Activated naive CD4-positive, alpha-beta T cell treated with anti-CD3 and anti-CD28 coated beads, Interleukin-2, amount 50 U/mL, for 72 hours (primary cell): Measurements from ENCODE around the gene MTFP1. TPM values are rescaled to one million over a fixed set of nuclear protein-coding genes. Genes with fewer than 3 reads are reported as not detected.
A peak's percentile ranks its signal among the peaks of the same experiment; 100 is the strongest.

ENCODE experiments used
- ATAC-seq, 2 donors: fragments of 150-1000 bp; cut with Tn5 transposase; 2 replicates each; pipeline ENCODE4 v1.10.0; 2021; ENCODE audit warnings: mild to moderate bottlenecking in 2 of 2, moderate library complexity in 2 of 2
- DNase-seq, 2 donors: peaks; one replicate each; pipeline ENCODE4 v3.0.0; 2021 to 2022; ENCODE audit warnings: low spot score in 2 of 2
- H3K27ac Mint-ChIP-seq, 2 donors: one replicate each; pipeline ENCODE4 v1.8.0; 2022; ENCODE audit warnings: mild to moderate bottlenecking in 2 of 2, mixed read lengths in 2 of 2
- H3K36me3 Mint-ChIP-seq, 2 donors: one replicate each; pipeline ENCODE4 v1.8.0; 2022; ENCODE audit warnings: mixed read lengths in 2 of 2
- H3K9me3 Mint-ChIP-seq, 2 donors: one replicate each; pipeline ENCODE4 v1.8.0; 2022; ENCODE audit warnings: mixed read lengths in 2 of 2
- total RNA-seq, 2 donors: library from RNA; stranded (reverse); gene quantifications; one replicate each; pipeline ENCODE4 v1.2.3, GENCODE V29; 2022

The MTFP1 gene, protein sequence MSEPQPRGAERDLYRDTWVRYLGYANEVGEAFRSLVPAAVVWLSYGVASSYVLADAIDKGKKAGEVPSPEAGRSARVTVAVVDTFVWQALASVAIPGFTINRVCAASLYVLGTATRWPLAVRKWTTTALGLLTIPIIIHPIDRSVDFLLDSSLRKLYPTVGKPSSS
- 10 to 100 TPM; 17.9 to 68.3 TPM for total RNA-seq

DNA sequence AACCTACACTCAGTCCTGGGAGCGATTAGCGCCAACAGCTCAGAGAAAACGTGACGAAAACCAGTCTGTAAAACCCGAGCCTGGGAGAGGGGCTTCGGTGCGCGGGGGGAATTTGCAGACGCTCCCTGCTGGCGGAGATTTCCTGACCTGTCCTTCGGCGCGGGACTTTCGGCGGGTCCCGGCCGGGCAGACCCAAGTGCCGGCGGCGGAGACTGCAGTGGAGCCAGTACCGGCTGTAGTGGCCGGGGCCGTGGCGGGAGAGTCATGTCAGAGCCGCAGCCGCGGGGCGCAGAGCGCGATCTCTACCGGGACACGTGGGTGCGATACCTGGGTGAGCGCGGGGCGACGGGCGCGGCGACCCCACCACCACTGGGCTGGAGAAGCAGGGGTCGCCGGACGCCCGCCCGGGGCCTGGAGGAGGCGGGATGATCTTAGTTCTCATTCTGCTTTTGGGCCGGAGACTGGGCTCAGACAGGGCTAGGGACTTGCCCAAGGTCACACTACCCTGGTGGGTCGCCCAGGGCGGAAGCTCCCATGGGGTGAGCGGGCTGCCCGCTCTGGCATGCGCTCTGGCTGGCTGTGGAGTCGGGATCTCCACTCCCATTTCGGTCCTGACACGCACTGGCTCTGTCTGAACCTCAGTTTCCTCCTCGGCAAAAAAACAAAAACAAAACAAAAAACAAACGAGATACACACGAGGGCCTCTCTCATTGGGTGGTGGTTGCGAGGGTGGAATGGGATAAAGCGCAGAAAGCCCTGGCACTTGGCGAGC lies at the start of gene MTFP1:
Gene MTFP1 (plus strand): TSS at position 153 of the 772 bp plus-strand sequence. CDS start 112 bp downstream, at position 265.
- peaks cover 12 to 35% of the 10 kb centered on the region in 2 donors for H3K36me3 Mint-ChIP-seq
- ATAC-seq (peak in 1 of 2 donors; percentile 6), DNase-seq (peak; percentile 56 to 65)
- H3K9me3 Mint-ChIP-seq: no peaks in the 10 kb centered on the region
- peak within 1 kb of the TSS; percentile 95 to 97 for H3K27ac Mint-ChIP-seq

DNA sequence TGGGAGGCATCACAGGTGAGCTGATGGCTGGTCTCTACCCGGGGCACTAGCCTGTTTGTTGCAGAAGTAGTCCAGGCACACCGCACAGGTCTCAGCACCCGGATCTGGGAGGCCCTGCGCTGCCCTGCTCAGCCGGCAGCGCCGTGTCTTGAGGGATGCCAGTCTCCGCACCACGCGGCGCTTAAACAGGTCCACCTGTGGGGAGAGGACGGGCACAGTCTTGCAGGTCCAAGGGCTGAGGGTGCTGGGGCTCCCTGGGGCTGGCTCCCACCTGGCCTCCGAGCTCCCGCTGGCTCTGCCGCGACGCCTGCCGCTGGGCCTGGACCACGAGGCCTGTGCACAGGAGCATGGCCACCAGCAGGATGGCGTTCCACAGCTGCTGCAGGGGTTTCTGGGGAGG lies 45.6 kb upstream of the MTFP1 start:
- H3K27ac Mint-ChIP-seq: no peak overlapping the region
- no peaks in the 10 kb centered on the region for H3K36me3 Mint-ChIP-seq
- H3K9me3 Mint-ChIP-seq: no peaks in the 10 kb centered on the region
- ATAC-seq (no peak), DNase-seq (no peak)

DNA sequence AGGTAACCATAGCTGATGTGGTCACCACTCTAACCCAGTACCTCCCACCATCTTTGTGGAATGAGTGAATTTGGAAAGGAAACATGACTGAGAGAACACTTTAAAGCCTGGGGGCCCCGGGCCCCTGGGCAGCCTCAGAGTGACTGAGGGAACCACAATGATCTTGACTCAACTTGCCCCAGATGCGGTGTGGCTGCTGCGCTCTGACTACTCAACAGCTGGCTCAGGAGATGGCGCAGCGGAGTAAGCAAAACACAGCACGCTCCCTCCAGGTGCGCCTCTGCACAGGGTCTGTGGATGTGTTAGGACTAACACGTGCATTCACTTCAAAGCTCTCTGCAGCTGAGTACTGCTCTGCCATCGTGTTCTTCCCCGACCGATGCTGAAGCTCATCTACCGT lies 44.3 kb upstream of the MTFP1 start:
- ATAC-seq: peak; percentile 62 to 85
- no peak for DNase-seq
- no peaks in the 10 kb centered on the region for H3K9me3 Mint-ChIP-seq
- no peaks in the 10 kb centered on the region for H3K36me3 Mint-ChIP-seq
- H3K27ac Mint-ChIP-seq: peak overlapping the region; percentile 5 to 24

DNA sequence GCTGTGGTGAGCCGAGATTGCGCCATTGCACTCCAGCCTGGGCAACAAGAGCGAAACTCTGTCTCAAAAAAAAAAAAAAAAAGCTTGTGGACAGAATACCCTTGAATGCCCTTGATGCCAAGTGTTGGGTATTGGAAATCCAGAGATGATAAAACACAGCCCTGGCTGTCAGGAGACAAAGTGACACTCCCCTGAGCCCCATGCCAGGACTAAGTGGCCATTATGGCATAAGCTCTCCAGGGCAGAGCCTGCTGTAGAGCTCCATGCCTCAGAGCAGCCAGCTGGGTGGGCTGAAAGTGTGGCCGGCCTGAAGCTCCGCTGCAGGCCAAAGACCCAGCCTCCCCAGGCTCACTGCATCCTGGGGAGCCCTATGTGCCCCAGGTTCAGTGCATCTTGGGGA lies 43.2 kb upstream of the MTFP1 start:
- Mint-ChIP-seq H3K36me3 (no peaks in the 10 kb centered on the region), H3K9me3 (no peaks in the 10 kb centered on the region), H3K27ac (no peak overlapping the region)
- DNase-seq (no peak), ATAC-seq (no peak)

DNA sequence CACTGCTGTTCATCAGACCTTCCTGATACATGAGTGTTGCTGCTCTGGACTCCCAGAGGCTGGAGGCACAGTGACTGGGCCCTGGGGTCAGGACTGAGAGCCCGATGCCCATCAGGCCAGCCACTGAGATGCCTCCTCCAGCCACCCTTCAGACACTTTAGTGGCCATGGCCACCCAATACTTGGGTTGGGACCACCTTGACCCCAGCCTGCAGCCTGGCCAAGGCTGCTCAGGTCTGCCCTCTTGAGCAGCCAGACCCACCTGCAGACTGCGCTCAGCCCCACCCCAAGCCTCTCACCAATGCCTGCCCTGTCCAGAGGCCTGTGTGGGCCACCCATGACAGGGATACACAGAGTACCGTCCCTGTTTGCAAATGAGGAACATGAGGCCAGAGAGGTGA lies 42.5 kb upstream of the MTFP1 start:
- DNase-seq (no peak), ATAC-seq (no peak)
- H3K9me3 Mint-ChIP-seq: no peaks in the 10 kb centered on the region
- no peak overlapping the region for H3K27ac Mint-ChIP-seq
- H3K36me3 Mint-ChIP-seq: no peaks in the 10 kb centered on the region

DNA sequence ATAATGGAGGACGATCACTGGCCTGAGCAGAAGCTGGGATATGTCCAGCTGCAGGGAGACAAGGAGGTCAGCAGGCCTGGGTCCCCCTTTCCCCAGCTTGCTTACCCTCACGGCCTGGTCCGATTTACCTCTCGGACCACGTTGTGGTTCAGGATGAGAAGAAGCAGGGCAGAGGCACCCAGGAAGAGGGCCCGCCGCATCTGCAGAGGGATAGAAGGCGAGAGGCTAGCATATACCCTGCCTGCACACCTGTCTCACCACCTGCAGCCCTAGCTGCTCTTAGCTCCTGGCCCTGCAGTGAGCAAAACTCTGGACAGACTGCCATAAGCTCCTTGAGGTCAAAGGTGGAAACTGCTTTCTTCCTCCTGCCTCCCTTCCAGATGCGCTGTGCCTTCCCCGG lies 39.6 kb upstream of the MTFP1 start:
- Mint-ChIP-seq H3K27ac (no peak overlapping the region), H3K9me3 (no peaks in the 10 kb centered on the region), H3K36me3 (no peaks in the 10 kb centered on the region)
- no peak for ATAC-seq
- DNase-seq: no peak

DNA sequence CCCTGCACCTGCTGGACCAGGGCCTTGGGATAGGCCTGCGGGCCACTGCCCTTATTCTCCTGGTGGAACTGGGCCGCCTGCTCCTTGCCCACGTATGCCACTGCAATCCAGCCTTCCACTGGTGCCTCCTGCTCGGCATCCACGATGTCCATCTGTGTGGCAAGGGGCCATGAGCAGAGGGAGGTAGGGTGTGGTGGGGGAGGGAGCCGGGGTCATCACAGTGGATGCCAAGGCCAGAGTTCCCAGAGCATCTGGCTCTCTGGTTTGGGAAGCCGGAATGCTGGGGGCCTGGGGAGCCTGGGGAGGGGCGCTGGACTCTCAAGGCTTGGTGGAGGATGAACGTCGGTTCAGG lies 39.0 kb upstream of the MTFP1 start:
- Mint-ChIP-seq H3K27ac (peak overlapping the region in 1 of 2 donors; percentile 60), H3K36me3 (no peaks in the 10 kb centered on the region), H3K9me3 (no peaks in the 10 kb centered on the region)
- DNase-seq (no peak), ATAC-seq (no peak)

DNA sequence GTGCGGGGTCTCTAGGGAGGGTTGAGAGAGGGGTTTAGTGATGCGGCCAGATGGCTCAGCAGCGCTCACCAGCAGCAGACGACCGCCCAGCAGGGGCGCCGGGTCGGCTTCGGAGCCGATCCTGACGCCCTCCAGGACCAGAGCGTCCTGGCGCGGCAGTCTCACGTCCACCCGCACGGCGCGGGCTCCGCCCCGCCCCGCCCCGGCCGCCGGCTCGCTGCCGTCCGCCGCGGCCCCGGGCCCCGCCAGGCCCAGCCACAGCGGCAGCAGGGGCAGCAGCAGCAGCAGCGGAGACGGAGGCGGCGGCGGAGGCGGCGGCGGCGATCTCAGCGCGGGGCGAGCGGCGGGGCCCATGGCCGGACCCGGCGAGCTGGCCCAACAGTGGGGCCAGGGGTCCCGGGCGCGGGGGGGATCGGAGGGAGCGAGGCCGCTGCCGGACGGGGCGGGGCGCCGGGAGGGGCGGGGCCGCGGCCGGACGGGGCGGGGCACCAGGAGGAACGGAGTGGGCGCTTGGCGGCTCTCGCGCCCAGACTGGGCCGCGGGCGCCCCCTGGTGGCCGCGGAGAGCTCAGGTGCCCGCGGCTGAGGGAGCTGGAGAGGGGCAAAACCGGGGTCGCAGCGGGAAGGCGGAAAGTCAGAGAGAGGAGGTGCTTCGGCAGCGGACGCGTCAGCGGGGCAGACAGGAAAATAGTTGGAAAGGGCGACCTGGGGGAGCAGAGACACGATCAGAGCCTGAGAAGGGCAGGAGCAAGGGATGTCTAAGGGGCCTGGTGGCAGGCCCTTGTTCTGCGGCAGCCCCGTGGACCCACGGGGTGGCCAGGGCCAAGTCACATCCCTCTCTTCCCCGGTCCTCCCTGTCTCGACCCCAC lies 38.4 kb upstream of the MTFP1 start, which contains the start of gene RNF215:
Gene RNF215 (minus strand): TSS at position 452 of the 868 bp plus-strand sequence. CDS start 98 bp downstream, at position 354.
- peak; percentile 89 to 90 for DNase-seq
- no peaks in the 10 kb centered on the region for H3K9me3 Mint-ChIP-seq
- no peaks in the 10 kb centered on the region for H3K36me3 Mint-ChIP-seq
- peak within 1 kb of the TSS; percentile 57 to 60 for H3K27ac Mint-ChIP-seq
- ATAC-seq: peak; percentile 80 to 86

DNA sequence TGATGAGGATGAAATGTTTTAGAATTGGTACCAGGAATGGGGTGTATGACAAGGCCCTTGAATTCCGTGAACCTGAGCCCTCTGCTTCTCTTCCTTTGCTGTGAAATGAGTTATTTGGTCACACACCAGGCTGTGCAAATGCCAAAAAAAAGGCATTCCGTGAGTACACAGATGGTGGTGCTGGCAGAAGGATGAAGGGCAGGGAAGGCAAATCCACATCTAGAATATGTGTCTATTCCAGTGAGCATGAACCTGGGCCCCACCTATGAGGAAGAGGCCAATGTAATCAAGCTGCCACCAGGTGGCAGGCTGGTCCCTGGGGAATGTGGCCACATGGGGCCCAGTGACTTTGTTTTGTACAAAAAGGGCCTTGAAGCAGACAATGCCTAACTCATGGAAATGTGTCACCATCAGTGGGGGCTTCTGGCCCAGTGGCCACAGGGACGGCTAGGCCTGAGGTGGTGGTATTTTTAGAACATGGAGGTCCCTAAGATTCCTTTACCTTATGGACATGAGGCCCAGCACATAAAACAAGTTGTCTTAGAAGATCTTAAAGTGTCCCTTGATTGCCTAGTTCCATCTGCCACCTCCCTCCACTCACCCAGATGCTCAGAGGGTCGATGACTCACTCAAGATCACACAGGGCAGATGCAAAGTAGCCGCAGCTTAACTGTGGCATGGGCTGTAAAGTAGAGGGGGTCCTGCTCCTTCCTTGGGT lies 34.4 kb upstream of the MTFP1 start:
- Mint-ChIP-seq H3K9me3 (no peaks in the 10 kb centered on the region), H3K27ac (peak overlapping the region; percentile 50 to 84), H3K36me3 (no peaks in the 10 kb centered on the region)
- ATAC-seq: peak; percentile 66 to 69
- DNase-seq: peak; percentile 77 to 79

DNA sequence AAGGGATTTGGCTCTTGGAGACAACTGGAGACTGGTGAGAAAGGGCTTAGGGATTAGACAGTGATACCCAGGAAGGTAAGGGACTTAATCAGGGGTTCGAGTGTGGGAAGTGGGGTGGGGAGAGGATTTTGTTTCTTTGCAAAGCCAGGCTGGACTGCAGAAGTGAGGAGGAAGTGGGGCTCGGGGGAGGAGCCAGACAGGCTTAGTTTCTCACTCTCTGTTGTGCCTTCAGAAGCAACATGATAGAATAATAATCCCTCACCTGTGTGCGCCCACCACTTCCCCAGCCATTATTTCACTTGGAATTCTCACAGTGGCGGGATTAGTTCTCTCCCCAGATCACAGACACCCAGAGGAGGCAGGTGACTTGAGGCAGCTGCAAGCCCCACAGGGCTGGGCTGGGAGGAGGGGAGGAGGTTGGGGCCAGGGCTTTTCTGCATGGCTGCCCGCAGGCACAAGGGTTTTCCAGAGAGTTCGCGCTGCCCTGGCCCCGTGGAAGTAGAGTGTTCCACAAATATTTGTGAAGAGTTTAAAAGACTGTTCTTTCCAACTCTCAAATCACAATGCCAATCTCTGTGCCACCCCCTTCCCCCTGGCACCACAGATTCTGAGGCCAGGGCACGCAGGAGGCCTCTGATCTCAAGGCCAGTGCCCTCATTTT lies 32.8 kb upstream of the MTFP1 start:
- ATAC-seq: no peak
- H3K9me3 Mint-ChIP-seq: no peaks in the 10 kb centered on the region
- no peak overlapping the region for H3K27ac Mint-ChIP-seq
- no peak for DNase-seq
- no peaks in the 10 kb centered on the region for H3K36me3 Mint-ChIP-seq

DNA sequence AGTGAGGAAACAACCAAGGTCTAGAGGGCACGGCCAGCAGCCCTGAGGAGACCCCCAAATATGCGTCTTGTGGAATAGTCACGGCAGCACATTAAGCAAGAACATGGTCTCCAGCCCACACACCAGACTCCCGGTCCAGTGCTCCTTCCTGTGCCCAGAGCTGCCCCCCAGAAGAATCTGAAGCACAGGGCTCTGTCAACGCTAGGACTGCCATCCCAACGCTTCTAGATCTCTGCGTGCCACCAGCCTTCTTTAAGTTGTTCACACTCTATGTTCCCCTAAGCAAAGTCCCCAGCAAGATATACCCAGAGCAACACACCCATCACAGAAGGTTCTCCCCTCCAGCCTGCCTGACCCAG lies 32.3 kb upstream of the MTFP1 start:
- DNase-seq (no peak), ATAC-seq (no peak)
- H3K9me3 Mint-ChIP-seq: no peaks in the 10 kb centered on the region
- H3K27ac Mint-ChIP-seq: peak overlapping the region in 1 of 2 donors; percentile 59
- H3K36me3 Mint-ChIP-seq: no peaks in the 10 kb centered on the region

DNA sequence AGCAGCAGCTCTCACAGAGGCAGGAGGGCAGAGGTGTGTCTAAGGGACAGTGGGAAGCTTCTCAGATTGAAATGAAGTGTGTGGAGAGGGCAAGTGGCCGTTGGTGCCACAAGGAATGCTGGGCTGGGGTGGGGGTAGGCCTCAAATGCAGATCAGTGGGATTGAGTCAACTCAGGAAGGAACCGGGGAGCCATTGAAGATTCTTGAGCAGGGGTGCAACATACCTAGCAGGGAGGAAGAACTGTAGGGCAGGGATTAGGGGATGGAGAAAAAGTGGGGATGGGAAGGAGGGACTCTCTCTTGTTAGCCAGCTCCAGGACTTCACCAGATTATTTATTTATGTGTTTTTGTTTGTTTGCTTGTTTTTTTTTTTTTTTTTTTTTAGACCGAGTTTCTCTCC lies 31.7 kb upstream of the MTFP1 start:
- no peak for DNase-seq
- ATAC-seq: no peak
- Mint-ChIP-seq H3K9me3 (no peaks in the 10 kb centered on the region), H3K36me3 (peaks cover 0 to 2% of the 10 kb centered on the region in 2 donors), H3K27ac (peak overlapping the region; percentile 47 to 59)

DNA sequence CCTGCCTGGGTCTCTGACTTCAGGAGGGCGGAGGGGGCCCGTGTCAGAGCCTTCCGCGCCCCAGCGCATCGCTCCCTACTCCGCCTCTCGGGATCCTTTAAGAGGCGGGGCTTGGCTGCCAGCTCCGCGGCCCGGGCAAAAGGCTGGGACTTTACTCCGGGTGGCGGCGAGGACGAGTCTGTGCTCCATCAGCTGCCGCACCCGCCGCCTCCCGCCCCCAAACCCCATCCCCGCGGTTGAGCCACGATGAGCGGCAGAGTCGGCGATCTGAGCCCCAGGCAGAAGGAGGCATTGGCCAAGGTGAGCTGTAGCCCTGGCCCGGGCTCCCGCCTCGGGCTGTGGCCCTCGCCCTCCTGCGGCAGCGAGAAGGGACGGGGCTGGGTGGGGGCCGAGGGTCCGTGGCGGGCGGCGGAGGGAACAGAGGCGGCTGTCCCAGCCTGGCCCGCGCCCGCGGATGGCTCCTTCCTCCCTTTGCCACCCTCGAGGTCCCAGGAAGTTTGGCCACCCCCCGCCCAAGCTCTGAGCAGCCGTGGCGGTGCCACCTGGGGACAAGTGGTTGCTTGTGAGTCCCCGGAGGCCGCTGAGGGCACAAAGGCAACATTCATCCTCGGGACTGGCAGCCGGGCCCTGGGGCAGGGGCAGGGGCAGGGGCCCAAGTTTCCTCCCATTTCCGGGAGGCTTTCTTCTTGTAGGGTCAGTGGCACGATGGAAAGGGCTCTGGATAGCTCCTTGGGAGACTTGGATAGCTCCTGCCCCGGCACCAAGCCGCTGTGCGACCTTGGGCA lies 28.5 kb upstream of the MTFP1 start, which contains the start of gene SEC14L2:
Gene SEC14L2 (plus strand): TSS at position 148 of the 785 bp plus-strand sequence. CDS start 99 bp downstream, at position 247.
- Mint-ChIP-seq H3K9me3 (no peaks in the 10 kb centered on the region), H3K36me3 (peaks cover 0 to 5% of the 10 kb centered on the region in 2 donors), H3K27ac (peak within 1 kb of the TSS; percentile 72 to 82)
- peak; percentile 73 to 76 for DNase-seq
- peak; percentile 89 to 90 for ATAC-seq

DNA sequence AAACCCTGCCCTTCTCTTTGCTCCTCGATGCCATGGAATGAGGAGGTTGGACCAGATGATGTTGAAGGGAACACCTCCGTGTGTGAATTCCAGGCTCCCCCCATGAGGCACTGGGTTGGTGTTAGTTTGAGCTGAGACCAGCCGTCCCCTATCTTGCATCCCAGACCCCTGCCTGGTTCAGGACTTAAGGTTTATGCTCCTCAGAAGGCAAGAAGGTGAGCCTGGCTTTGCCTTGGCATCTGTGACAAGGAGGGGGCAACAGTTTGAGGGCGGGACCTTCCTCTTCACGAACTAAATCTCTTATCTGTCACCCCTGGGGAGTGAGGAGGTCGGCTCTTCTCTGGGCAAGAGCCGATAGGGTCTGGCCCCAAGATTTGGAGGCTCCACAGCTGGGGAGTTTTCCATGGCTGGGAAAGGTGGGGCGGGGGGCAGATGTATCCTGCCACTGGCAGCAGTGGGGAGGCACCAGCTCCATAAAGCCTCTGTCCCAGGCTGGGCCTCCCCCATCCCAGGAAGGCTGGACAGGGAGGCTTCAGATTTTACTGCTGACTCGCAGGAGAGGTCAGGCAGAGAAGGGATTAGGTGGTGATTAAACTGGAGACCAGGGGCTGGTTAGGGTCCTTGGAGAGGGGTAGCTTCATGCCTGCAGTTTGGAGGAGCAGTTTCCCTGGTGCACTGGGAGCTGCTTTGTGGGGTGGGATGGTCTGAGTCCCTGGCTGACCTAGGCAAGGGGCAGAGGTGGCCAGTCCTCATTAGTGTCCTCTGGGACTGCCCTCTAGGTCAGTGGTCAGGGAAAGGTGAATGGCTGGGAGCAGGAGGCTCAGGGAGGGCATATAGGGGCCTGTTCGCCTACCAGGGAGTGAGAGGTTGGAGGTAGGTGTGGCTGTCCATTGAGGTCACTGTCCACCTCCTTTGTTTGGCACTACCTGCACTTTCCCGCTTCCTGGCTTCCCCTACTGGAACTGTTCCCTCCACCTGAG lies 27.6 kb upstream of the MTFP1 start:
- no peaks in the 10 kb centered on the region for H3K9me3 Mint-ChIP-seq
- DNase-seq: no peak
- ATAC-seq: no peak
- peak overlapping the region; percentile 72 to 82 for H3K27ac Mint-ChIP-seq
- peaks cover 0 to 5% of the 10 kb centered on the region in 2 donors for H3K36me3 Mint-ChIP-seq
